Transverse colon (tissue), 4 donors: ENCODE results near the gene MBP.

ENCODE experiments used
- EP300 ChIP-seq: sonication (generic); formaldehyde crosslinking; IDR thresholded peaks from one replicate; pipeline ENCODE4 v1.6.1; 2017; ENCODE audit warnings: antibody characterized with exemption, low read depth
- POLR2AphosphoS5 ChIP-seq, 3 donors: sonication (generic); formaldehyde crosslinking; IDR thresholded peaks; one replicate each; pipeline ENCODE4 v1.6.1; 2016; ENCODE audit warnings: antibody characterized with exemption in 3 of 3
- TF ChIP-seq, protein P1 (sequence below), 5 experiments: fragments of 200-600 bp in 3 of 5; fragments of 450-650 bp in 2 of 5; sonication (generic) in 3 of 5; IDR thresholded peaks; 1 replicate in 2 of 5; 2 replicates in 3 of 5; pipeline ENCODE4 v1.5.1; 2016 to 2017; ENCODE audit warnings: antibody characterized with exemption in 5 of 5, inconsistent platforms in 3 of 5, mild to moderate bottlenecking in 2 of 5, moderate library complexity in 1 of 5

GRCh38 chr18:76972241-76972640 lies 160.3 kb downstream of the MBP start:
- TF ChIP-seq, protein P1, sequence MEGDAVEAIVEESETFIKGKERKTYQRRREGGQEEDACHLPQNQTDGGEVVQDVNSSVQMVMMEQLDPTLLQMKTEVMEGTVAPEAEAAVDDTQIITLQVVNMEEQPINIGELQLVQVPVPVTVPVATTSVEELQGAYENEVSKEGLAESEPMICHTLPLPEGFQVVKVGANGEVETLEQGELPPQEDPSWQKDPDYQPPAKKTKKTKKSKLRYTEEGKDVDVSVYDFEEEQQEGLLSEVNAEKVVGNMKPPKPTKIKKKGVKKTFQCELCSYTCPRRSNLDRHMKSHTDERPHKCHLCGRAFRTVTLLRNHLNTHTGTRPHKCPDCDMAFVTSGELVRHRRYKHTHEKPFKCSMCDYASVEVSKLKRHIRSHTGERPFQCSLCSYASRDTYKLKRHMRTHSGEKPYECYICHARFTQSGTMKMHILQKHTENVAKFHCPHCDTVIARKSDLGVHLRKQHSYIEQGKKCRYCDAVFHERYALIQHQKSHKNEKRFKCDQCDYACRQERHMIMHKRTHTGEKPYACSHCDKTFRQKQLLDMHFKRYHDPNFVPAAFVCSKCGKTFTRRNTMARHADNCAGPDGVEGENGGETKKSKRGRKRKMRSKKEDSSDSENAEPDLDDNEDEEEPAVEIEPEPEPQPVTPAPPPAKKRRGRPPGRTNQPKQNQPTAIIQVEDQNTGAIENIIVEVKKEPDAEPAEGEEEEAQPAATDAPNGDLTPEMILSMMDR (IDR thresholded peaks at IDR 0.05): no peak
- no peak for TF ChIP-seq POLR2AphosphoS5 (IDR thresholded peaks at IDR 0.05)
- no peak for TF ChIP-seq EP300
